K562 (cell line): ENCODE measurements around the gene SV2C. TPM values are rescaled to one million over a fixed set of nuclear protein-coding genes. Genes with fewer than 3 reads are reported as not detected.

ENCODE experiments used
- ADNP ChIP-seq: fragments of 200-800 bp; sonication (Bioruptor generic); IDR thresholded peaks from 2 replicates; pipeline ENCODE4 v1.6.1; 2016; ENCODE audit warnings: missing genetic modification characterization, missing compliant biosample characterization
- ATF3 ChIP-seq, 2 experiments: fragments of 450-650 bp in 1 of 2; sonication (generic) in 1 of 2; formaldehyde crosslinking in 1 of 2; IDR thresholded peaks in 1 of 2; conservative IDR thresholded peaks in 1 of 2; 2 replicates each; pipeline versions ENCODE4 v1.6.1 to v1.8.1; 2016 to 2023; ENCODE audit warnings: mild to moderate bottlenecking in 2 of 2, moderate library complexity in 2 of 2, inconsistent platforms in 1 of 2, missing genetic modification reagents in 1 of 2
- BDP1 ChIP-seq: IDR thresholded peaks from 3 replicates; pipeline ENCODE4 v1.6.1; 2011; ENCODE audit not compliant: insufficient read length, insufficient read depth
- CCNT2 ChIP-seq: IDR thresholded peaks from 2 replicates; pipeline ENCODE4 v1.6.1; 2011; ENCODE audit warnings: borderline replicate concordance, low read depth, mild to moderate bottlenecking, moderate library complexity, mixed read lengths, low read length; ENCODE audit not compliant: insufficient read length; ENCODE audit errors: extremely low read depth
- DIDO1 ChIP-seq: fragments of 450-650 bp; IDR thresholded peaks from 2 replicates; pipeline ENCODE4 v1.6.1; 2016; ENCODE audit warnings: low read depth, missing biosample characterization, missing genetic modification characterization
- ELF4 ChIP-seq: fragments of 450-650 bp; formaldehyde crosslinking; IDR thresholded peaks from 2 replicates; pipeline ENCODE4 v1.4.0; 2022; ENCODE audit warnings: missing genetic modification characterization
- GATAD2B ChIP-seq: fragments of 450-650 bp; IDR thresholded peaks from 2 replicates; pipeline ENCODE4 v1.6.1; 2017; ENCODE audit warnings: mild to moderate bottlenecking, borderline replicate concordance
- GMEB1 ChIP-seq: fragments of 250-450 bp; sonication (Bioruptor Pico); IDR thresholded peaks from 2 replicates; pipeline ENCODE4 v1.4.0; 2020; ENCODE audit warnings: mild to moderate bottlenecking
- HBP1 ChIP-seq: fragments of 450-650 bp; formaldehyde crosslinking; IDR thresholded peaks from 2 replicates; pipeline ENCODE4 v1.4.0; 2022; ENCODE audit warnings: missing genetic modification characterization
- MAZ ChIP-seq, 2 experiments: fragments of 450-650 bp in 1 of 2; sonication (generic) in 1 of 2; formaldehyde crosslinking; IDR thresholded peaks in 1 of 2; conservative IDR thresholded peaks in 1 of 2; 2 replicates each; pipeline versions ENCODE4 v1.4.0 to v1.5.0; 2020; ENCODE audit warnings: mild to moderate bottlenecking in 1 of 2, missing genetic modification reagents in 1 of 2
- MTA3 ChIP-seq: fragments of 450-650 bp; formaldehyde crosslinking; IDR thresholded peaks from 2 replicates; pipeline ENCODE4 v1.6.1; 2017; ENCODE audit warnings: mild to moderate bottlenecking, borderline replicate concordance
- MYC ChIP-seq, 2 experiments: fragments of 250-450 bp in 1 of 2; sonication (Bioruptor Pico) in 1 of 2; IDR thresholded peaks; 2 replicates each; pipeline versions ENCODE4 v1.5.1 to v1.6.1; 2012 to 2021; ENCODE audit warnings: low read depth in 2 of 2, borderline replicate concordance in 1 of 2, improper control_type of control experiment in 1 of 2, low read length in 1 of 2, mild to moderate bottlenecking in 1 of 2, moderate library complexity in 1 of 2
- NCOA4 ChIP-seq: fragments of 450-650 bp; IDR thresholded peaks from 2 replicates; pipeline ENCODE4 v1.6.1; 2018; ENCODE audit warnings: mild to moderate bottlenecking; ENCODE audit not compliant: partially characterized antibody
- SMARCA4 ChIP-seq: fragments of 450-650 bp; IDR thresholded peaks from 2 replicates; pipeline ENCODE4 v1.6.1; 2016
- ZNF217 ChIP-seq: sonication (generic); formaldehyde crosslinking; IDR thresholded peaks from 2 replicates; pipeline ENCODE4 v1.8.0; 2022; ENCODE audit warnings: mild to moderate bottlenecking, missing genetic modification reagents
- ZNF347 ChIP-seq: fragments of 450-650 bp; formaldehyde crosslinking; IDR thresholded peaks from 2 replicates; pipeline ENCODE4 v1.4.0; 2020; ENCODE audit warnings: low read depth, mild to moderate bottlenecking, moderate library complexity
- ZNF77 ChIP-seq: fragments of 250-450 bp; sonication (Bioruptor Pico); IDR thresholded peaks from 2 replicates; pipeline ENCODE4 v1.5.0; 2020
- ZNF780A ChIP-seq: fragments of 250-450 bp; sonication (Bioruptor Pico); IDR thresholded peaks from 2 replicates; pipeline ENCODE4 v1.5.0; 2021; ENCODE audit warnings: mild to moderate bottlenecking
- polyA plus RNA-seq, 8 experiments: library from polyadenylated mRNA; depleted of rRNA in 4 of 8; stranded (reverse) in 5 of 8; unstranded in 3 of 8; fragments of >200 nt; fragmentation: Nextera tagmentation in 2 of 8; fragmentation: Illumina TruSeq in 1 of 8; extraction: Ambion mirVana in 2 of 8; extraction: Trizol in 1 of 8; gene quantifications; 2 replicates each; pipeline versions ENCODE4 v1.2.1 to v1.2.3, GENCODE V29; 2011 to 2014; ENCODE audit warnings: inconsistent platforms in 1 of 8, missing spikeins in 1 of 8
- total RNA-seq, 7 experiments: library from RNA; depleted of rRNA in 6 of 7; stranded (reverse); fragments of >200 nt in 6 of 7; fragmentation: Illumina TruSeq in 2 of 7; extraction: Trizol in 2 of 7; gene quantifications; 2 replicates each; pipeline versions ENCODE4 v1.2.1 to v1.2.3, GENCODE V29; 2011 to 2021; ENCODE audit warnings: low replicate concordance in 1 of 7
- TF ChIP-seq, protein P1 (sequence below): fragments of 250-450 bp; sonication (Bioruptor Pico); IDR thresholded peaks from 2 replicates; pipeline ENCODE4 v1.8.0; 2021; ENCODE audit warnings: moderate library complexity, mild to moderate bottlenecking, inconsistent platforms
- TF ChIP-seq, protein P2 (sequence below), 2 experiments: fragments of 450-650 bp; conservative IDR thresholded peaks; 2 replicates each; pipeline ENCODE4 v1.6.1; 2017; ENCODE audit warnings: mild to moderate bottlenecking in 2 of 2, moderate library complexity in 2 of 2

Gene SV2C
- total and polyA plus RNA-seq, 9 of the 15 experiments (the other 6 are each of a cell fraction or from before 2014, with no cell fraction given): 0.05 TPM; not detected in 8

DNA sequence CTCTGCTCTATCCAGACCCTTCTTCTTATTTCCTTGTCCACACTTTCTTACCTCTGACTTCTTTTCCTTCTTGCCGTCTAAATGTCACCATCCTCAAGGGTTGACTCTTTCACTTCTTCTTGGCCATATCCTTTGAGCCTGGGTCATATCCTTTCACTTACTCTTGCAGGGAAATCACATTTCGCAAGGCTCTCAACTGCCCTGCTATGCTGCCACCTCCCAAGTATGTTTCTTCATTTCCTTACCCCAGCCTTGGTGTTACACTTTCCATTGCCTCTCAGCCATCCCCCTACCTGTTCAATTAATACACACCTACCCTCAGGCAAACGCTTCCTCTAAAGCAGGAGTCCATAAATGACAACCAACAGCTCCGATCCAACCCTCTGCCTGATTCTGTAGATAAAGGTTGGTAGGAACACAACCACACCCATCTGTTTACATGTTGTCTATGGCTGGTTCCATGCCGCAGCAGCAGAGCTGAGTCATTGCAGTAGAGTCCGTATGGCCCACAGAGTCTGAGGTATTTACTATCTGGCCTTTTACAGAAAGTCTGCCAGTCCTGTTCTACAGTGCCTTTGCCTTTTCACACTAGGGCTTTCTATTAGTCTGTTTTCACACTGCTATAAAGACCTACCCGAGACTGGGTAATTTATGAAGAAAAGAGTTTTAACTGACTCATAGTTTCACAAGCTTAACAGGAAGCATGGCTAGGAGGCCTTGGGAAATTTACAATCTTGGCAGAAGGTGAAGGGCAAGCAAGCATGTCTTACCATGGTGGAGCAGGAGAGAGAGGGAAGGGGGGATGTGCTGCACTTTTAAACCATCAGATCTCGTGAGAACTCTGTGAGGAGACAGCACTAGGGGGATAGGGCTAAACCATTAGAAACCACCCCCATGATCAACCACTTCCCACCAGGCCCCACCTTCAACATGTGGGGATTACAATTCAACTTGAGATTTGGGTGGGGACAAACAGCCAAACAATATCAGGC is 97.9 kb downstream of the SV2C start (continued):
- TF ChIP-seq HBP1 (CRISPR knock-in tag) (no peak), ADNP (no peak), DIDO1 (no peak), GATAD2B (no peak), ZNF780A (no peak), MTA3 (peak; percentile 50; the same call in 1 of the 2 replicates), ZNF77 (CRISPR knock-in tag) (no peak), MAZ (CRISPR knock-in tag; conservative IDR thresholded peaks at IDR 0.05 in 1 of 2, IDR thresholded peaks at IDR 0.05 in 1 of 2) (no peak), GMEB1 (CRISPR knock-in tag) (no peak), ELF4 (CRISPR knock-in tag) (0 out of 2 replicates have a peak, but pooled peaks have one; percentile 39), BDP1 (no peak), ATF3 (IDR thresholded peaks at IDR 0.05) (peak; percentile 58), ATF3 (CRISPR knock-in tag; conservative IDR thresholded peaks at IDR 0.05) (no peak), CCNT2 (no peak), SMARCA4 (peak; percentile 42; the same call in 1 of the 2 replicates), ZNF217 (CRISPR knock-in tag) (no peak), MYC (IDR thresholded peaks at IDR 0.05; ENCODE audit: low read depth, low read length) (no peak), MYC (CRISPR knock-in tag; IDR thresholded peaks at IDR 0.05; ENCODE audit: borderline replicate concordance, low read depth) (no peak), NCOA4 (no peak), ZNF347 (CRISPR knock-in tag) (no peak)
- TF ChIP-seq, protein P1, sequence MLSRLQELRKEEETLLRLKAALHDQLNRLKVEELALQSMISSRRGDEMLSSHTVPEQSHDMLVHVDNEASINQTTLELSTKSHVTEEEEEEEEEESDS: no peak
- TF ChIP-seq, protein P2, sequence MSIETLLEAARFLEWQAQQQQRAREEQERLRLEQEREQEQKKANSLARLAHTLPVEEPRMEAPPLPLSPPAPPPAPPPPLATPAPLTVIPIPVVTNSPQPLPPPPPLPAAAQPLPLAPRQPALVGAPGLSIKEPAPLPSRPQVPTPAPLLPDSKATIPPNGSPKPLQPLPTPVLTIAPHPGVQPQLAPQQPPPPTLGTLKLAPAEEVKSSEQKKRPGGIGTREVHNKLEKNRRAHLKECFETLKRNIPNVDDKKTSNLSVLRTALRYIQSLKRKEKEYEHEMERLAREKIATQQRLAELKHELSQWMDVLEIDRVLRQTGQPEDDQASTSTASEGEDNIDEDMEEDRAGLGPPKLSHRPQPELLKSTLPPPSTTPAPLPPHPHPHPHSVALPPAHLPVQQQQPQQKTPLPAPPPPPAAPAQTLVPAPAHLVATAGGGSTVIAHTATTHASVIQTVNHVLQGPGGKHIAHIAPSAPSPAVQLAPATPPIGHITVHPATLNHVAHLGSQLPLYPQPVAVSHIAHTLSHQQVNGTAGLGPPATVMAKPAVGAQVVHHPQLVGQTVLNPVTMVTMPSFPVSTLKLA (conservative IDR thresholded peaks at IDR 0.05): peak; percentile 39 to 57; a peak in 2 of 4 replicates
